IMR-90 (cell line): ENCODE results near the gene SBF1. TPM values are rescaled to one million over a fixed set of nuclear protein-coding genes. Genes with fewer than 3 reads are reported as not detected.

ENCODE experiments used
- ATAC-seq: fragments of 200-7000 bp; cut with Tn5 transposase; 2 replicates; pipeline ENCODE4 v1.9.1; 2020; ENCODE audit warnings: low read depth, mild to moderate bottlenecking, moderate library complexity
- BruUV-seq: library from RNA; stranded (reverse); fragments of 400-500 nt; replicated peaks from 2 replicates; lab custom pipeline; 2021; lab: Mats Ljungman, UMichigan
- CTCF ChIA-PET: fragments of 300-600 bp; formaldehyde crosslinking; extraction: SDS; loops from one replicate; lab custom pipeline; 2021; ENCODE audit warnings: antibody characterized with exemption; lab: Yijun Ruan, JAX
- POLR2A ChIA-PET: fragments of 300-600 bp; sonication (Branson Sonifier 250); formaldehyde crosslinking; loops from one replicate; lab custom pipeline; 2022; ENCODE audit warnings: antibody characterized with exemption; ENCODE audit not compliant: unreplicated experiment; lab: Charles Lee
- DNase-seq: peaks from one replicate; pipeline ENCODE4 v3.0.0; 2013
- H2AFZ ChIP-seq: replicated peaks from 2 replicates; pipeline ENCODE3; 2013; ENCODE audit warnings: low read length, mild to moderate bottlenecking; ENCODE audit not compliant: poor library complexity
- H2AK5ac ChIP-seq: 2 replicates; pipeline ENCODE4 v1.6.1; 2013; ENCODE audit warnings: low read depth, low read length, inconsistent platforms
- H2AK9ac ChIP-seq: replicated peaks from 2 replicates; pipeline ENCODE3; 2013; ENCODE audit warnings: mild to moderate bottlenecking, low read depth, low read length, moderate library complexity; ENCODE audit not compliant: poor library complexity
- H2BK120ac ChIP-seq: 2 replicates; pipeline ENCODE4 v1.6.1; 2013; ENCODE audit warnings: low read depth, low read length, inconsistent platforms
- H2BK15ac ChIP-seq: 3 replicates; pipeline ENCODE4 v1.6.1; 2013; ENCODE audit warnings: low read depth, low read length, inconsistent platforms
- H2BK20ac ChIP-seq: 2 replicates; pipeline ENCODE4 v1.6.1; 2013; ENCODE audit warnings: low read depth, mild to moderate bottlenecking, inconsistent platforms, low read length, moderate library complexity
- H2BK5ac ChIP-seq: 2 replicates; pipeline ENCODE4 v1.6.1; 2013; ENCODE audit warnings: mild to moderate bottlenecking, low read depth, low read length, inconsistent platforms; ENCODE audit not compliant: poor library complexity, severe bottlenecking
- H3K14ac ChIP-seq: replicated peaks from 2 replicates; pipeline ENCODE4 v1.6.1; 2013; ENCODE audit warnings: low read depth, low read length, inconsistent platforms
- H3K18ac ChIP-seq: 2 replicates; pipeline ENCODE4 v1.6.1; 2013; ENCODE audit warnings: low read depth, low read length, control low read depth
- H3K23ac ChIP-seq: 2 replicates; pipeline ENCODE4 v1.6.1; 2013; ENCODE audit warnings: low read depth, low read length, inconsistent platforms
- H3K27ac ChIP-seq: 2 replicates; pipeline ENCODE4 v1.5.1; 2013; ENCODE audit warnings: mild to moderate bottlenecking, control low read depth, low read length; ENCODE audit not compliant: insufficient read depth
- H3K27me3 ChIP-seq: 2 replicates; pipeline ENCODE4 v1.6.1; 2013; ENCODE audit warnings: low read length; ENCODE audit not compliant: control insufficient read depth, insufficient read depth
- H3K36me3 ChIP-seq: 2 replicates; pipeline ENCODE4 v1.6.1; 2013; ENCODE audit warnings: low read length, mixed read lengths; ENCODE audit not compliant: control insufficient read depth, insufficient read depth
- H3K4ac ChIP-seq: 2 replicates; pipeline ENCODE4 v1.6.1; 2013; ENCODE audit warnings: low read depth, low read length, inconsistent platforms
- H3K4me1 ChIP-seq: 2 replicates; pipeline ENCODE4 v1.6.1; 2013; ENCODE audit warnings: low read length, mixed read lengths; ENCODE audit not compliant: control insufficient read depth, insufficient read depth
- H3K4me2 ChIP-seq: 2 replicates; pipeline ENCODE4 v1.6.1; 2013; ENCODE audit warnings: low read depth, mild to moderate bottlenecking, control low read depth, low read length, moderate library complexity
- H3K4me3 ChIP-seq: 2 replicates; pipeline ENCODE4 v1.5.1; 2013; ENCODE audit warnings: low read depth, mild to moderate bottlenecking, control low read depth, low read length, moderate library complexity; ENCODE audit not compliant: insufficient read depth
- H3K56ac ChIP-seq: 2 replicates; pipeline ENCODE4 v1.6.1; 2013; ENCODE audit warnings: low read length, inconsistent platforms; ENCODE audit not compliant: insufficient read depth; ENCODE audit errors: extremely low read depth
- H3K79me1 ChIP-seq, 2 experiments: 2 replicates each; pipeline ENCODE4 v1.6.1; 2013; ENCODE audit warnings: low read length in 2 of 2, inconsistent platforms in 1 of 2, low read depth in 1 of 2
- H3K9ac ChIP-seq: 2 replicates; pipeline ENCODE4 v1.6.1; 2013; ENCODE audit warnings: low read depth, low read length, control low read depth
- H3K9me1 ChIP-seq: 2 replicates; pipeline ENCODE4 v1.6.1; 2013; ENCODE audit warnings: low read length, inconsistent platforms; ENCODE audit not compliant: insufficient read depth
- H3K9me3 ChIP-seq: 2 replicates; pipeline ENCODE4 v1.6.1; 2013; ENCODE audit warnings: low read length; ENCODE audit not compliant: control insufficient read depth, insufficient read depth
- H4K20me1 ChIP-seq: 2 replicates; pipeline ENCODE4 v1.6.1; 2013; ENCODE audit warnings: low read length, inconsistent platforms; ENCODE audit not compliant: insufficient read depth
- H4K5ac ChIP-seq: 2 replicates; pipeline ENCODE4 v1.6.1; 2013; ENCODE audit warnings: mild to moderate bottlenecking, low read depth, low read length, control low read depth
- H4K8ac ChIP-seq, 2 experiments: 2 replicates each; pipeline ENCODE4 v1.6.1; 2013; ENCODE audit warnings: low read depth in 2 of 2, low read length in 2 of 2, control low read depth in 1 of 2, inconsistent platforms in 1 of 2
- H4K91ac ChIP-seq: 2 replicates; pipeline ENCODE4 v1.6.1; 2013; ENCODE audit warnings: low read depth, low read length, inconsistent platforms; ENCODE audit not compliant: insufficient read depth
- BHLHE40 ChIP-seq: fragments of 150-350 bp; IDR thresholded peaks from 2 replicates; pipeline ENCODE4 v1.6.1; 2016; ENCODE audit warnings: mild to moderate bottlenecking, low read depth, low read length
- CEBPB ChIP-seq: IDR thresholded peaks from 2 replicates; pipeline ENCODE4 v1.6.1; 2012; ENCODE audit warnings: low read depth, low read length, improper control_type of control experiment
- CHD1 ChIP-seq: IDR thresholded peaks from 2 replicates; pipeline ENCODE4 v1.6.1; 2012; ENCODE audit warnings: low read depth, low read length, improper control_type of control experiment
- CTCF ChIP-seq: conservative IDR thresholded peaks from 2 replicates; pipeline ENCODE4 v1.5.1; 2012; ENCODE audit warnings: mild to moderate bottlenecking, low read depth, low read length, improper control_type of control experiment
- ELK1 ChIP-seq: fragments of 150-350 bp; IDR thresholded peaks from 2 replicates; pipeline ENCODE4 v1.6.1; 2016; ENCODE audit warnings: low read depth, mild to moderate bottlenecking, low read length, moderate library complexity, borderline replicate concordance
- FOS ChIP-seq: fragments of 150-350 bp; IDR thresholded peaks from 2 replicates; pipeline ENCODE4 v1.6.1; 2016; ENCODE audit warnings: low read depth, low read length
- MAFK ChIP-seq: IDR thresholded peaks from 2 replicates; pipeline ENCODE4 v1.6.1; 2012; ENCODE audit warnings: low read depth, low read length, improper control_type of control experiment
- MAZ ChIP-seq: IDR thresholded peaks from 2 replicates; pipeline ENCODE4 v1.6.1; 2012; ENCODE audit warnings: low read depth, mild to moderate bottlenecking, low read length, improper control_type of control experiment, moderate library complexity, borderline replicate concordance
- MXI1 ChIP-seq: IDR thresholded peaks from 2 replicates; pipeline ENCODE4 v1.6.1; 2012; ENCODE audit warnings: low read depth, mild to moderate bottlenecking, low read length, moderate library complexity, borderline replicate concordance
- NFE2L2 ChIP-seq: fragments of 150-350 bp; IDR thresholded peaks from 2 replicates; pipeline ENCODE4 v1.6.1; 2016; ENCODE audit warnings: low read depth, mild to moderate bottlenecking, low read length
- POLR2A ChIP-seq: IDR thresholded peaks from 2 replicates; pipeline ENCODE4 v1.6.1; 2012; ENCODE audit warnings: mild to moderate bottlenecking, low read depth, low read length
- RAD21 ChIP-seq: IDR thresholded peaks from 2 replicates; pipeline ENCODE4 v1.6.1; 2012; ENCODE audit warnings: low read length, improper control_type of control experiment
- RCOR1 ChIP-seq: IDR thresholded peaks from 2 replicates; pipeline ENCODE4 v1.6.1; 2012; ENCODE audit warnings: mild to moderate bottlenecking, low read length, improper control_type of control experiment; ENCODE audit not compliant: insufficient replicate concordance
- RFX5 ChIP-seq: IDR thresholded peaks from 2 replicates; pipeline ENCODE4 v1.8.0; 2012; ENCODE audit warnings: low read depth, mild to moderate bottlenecking, low read length, moderate library complexity
- SMC3 ChIP-seq: fragments of 150-350 bp; IDR thresholded peaks from 2 replicates; pipeline ENCODE4 v1.6.1; 2016; ENCODE audit warnings: low read depth, mild to moderate bottlenecking, antibody characterized with exemption, low read length, moderate library complexity
- WGBS, 2 experiments: methylation state at CpG; one replicate each; pipeline versions ENCODE4 v1.1.5 to v1.1.7; 2013; ENCODE audit warnings: missing lambda C conversion rate in 2 of 2; ENCODE audit not compliant: insufficient read length in 1 of 2; ENCODE audit errors: extremely low coverage in 2 of 2; 5-methylcytosine and 5-hydroxymethylcytosine counted together
- dilution Hi-C: fragments of 300-500 bp; cut with HindIII; formaldehyde crosslinking; loops from one replicate; pipeline ENCODE4 v1.14.3; 2018; ENCODE audit warnings: low sequenced_read_pairs; ENCODE audit not compliant: unreplicated experiment
- in situ Hi-C: fragments of 300-500 bp; cut with MboI; formaldehyde crosslinking; loops from 3 replicates; pipeline ENCODE4 v1.14.3; 2019; ENCODE audit warnings: low sequenced_read_pairs, inconsistent platforms, mixed read lengths
- intact Hi-C: fragments of 100-400 bp; cut with micrococcal nuclease; formaldehyde crosslinking; loops from 2 replicates; pipeline ENCODE4 v1.10.0; 2022
- polyA plus RNA-seq, 3 experiments: library from polyadenylated mRNA; depleted of rRNA; stranded (reverse); fragments of >200 nt; gene quantifications; 2 replicates each; pipeline ENCODE4 v1.2.3, GENCODE V29; 2012; ENCODE audit warnings: low replicate concordance in 1 of 3
- total RNA-seq: library from RNA; depleted of rRNA; stranded (reverse); fragments of >200 nt; gene quantifications from 2 replicates; pipeline ENCODE4 v1.2.3, GENCODE V29; 2012

The SBF1 gene
- total and polyA plus RNA-seq, 2 of the 4 experiments (the other 2 are of a cell fraction) = 21.5 to 33.2 TPM

DNA sequence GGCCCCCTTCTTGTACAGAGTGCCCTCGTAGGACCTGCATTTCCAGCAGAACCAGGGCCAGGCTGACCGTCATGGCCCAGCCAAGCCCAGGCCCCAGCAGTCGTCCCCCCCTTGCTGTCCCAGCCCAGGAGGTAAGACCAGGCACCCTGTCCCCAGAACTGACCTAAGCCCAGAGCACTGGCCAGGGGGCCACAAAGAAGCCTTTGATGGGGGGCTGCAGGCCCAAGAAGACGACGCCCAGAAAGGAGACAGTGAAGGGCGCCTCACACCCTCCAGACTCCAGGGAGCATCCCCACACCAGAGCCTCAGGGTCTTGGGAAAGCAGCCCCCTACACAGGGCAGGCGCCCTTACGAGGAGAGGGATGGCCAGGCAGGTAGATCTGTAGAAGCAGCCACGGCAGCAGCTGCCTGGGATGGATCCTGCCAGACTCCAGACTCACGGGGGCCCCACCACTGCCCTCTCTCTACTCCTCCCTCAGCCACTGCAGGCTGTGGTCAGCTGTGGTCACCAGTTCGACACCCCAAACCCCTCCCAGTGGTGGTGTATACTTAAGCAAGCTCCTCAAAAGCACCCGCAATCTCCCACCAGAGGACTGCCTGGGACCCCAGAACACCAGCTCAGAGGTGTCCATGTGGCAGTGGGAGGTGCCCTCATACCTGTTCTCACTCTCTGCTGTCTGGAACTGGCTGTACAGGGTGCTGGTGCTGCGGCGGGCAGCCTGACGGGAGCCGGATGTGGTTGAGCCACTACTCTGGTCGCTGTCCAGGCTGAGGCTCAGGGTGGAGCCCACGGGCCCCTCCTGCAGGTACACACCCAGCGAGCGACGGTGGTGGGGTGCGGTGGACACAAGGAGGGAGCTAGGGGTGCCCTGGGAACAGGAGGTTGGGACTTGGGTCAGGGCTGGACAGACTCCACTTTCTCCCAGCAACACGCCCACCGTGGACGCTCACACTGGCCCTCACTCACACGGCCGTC, 27.0 kb downstream of the SBF1 start:
- Histone ChIP-seq H4K20me1 (peaks cover 28% of the 10 kb centered on the region), H3K36me3 (peaks cover 47% of the 10 kb centered on the region), H3K23ac (no peak overlapping the region), H4K8ac (no peak overlapping the region), H2BK20ac (no peak overlapping the region), H3K9me1 (no peaks in the 10 kb centered on the region), H2AK9ac (peak overlapping the region; percentile 39), H3K27me3 (no peaks in the 10 kb centered on the region), H3K79me1 (peaks cover 3 to 16% of the 10 kb centered on the region in 2 experiments; a peak in 1 of 4 replicates), H3K14ac (no peak overlapping the region), H3K4me3 (no peak overlapping the region), H2BK15ac (no peak overlapping the region), H3K56ac (no peak overlapping the region), H3K27ac (no peak overlapping the region), H2AFZ (no peak overlapping the region), H2AK5ac (no peak overlapping the region), H2BK120ac (no peak overlapping the region), H3K9me3 (no peaks in the 10 kb centered on the region), H3K9ac (no peak overlapping the region), H3K18ac (no peak overlapping the region), H2BK5ac (no peak overlapping the region), H3K4me1 (no peaks in the 10 kb centered on the region), H3K4me2 (no peak overlapping the region), H4K5ac (no peak overlapping the region), H4K91ac (no peak overlapping the region), H3K4ac (no peak overlapping the region)
- WGBS, 2 experiments = 100% methylated on average over 4 of the region's 27 CpGs; no CpG with 5 or more reads in 1 of the 2 experiments
- dilution Hi-C loops = no loop called here
- ChIA-PET CTCF (interaction anchor here (0.6 kb wide), 1 partner anchor 27 kb away, joined by 3 read pairs; no protein-coding TSS in a partner anchor), POLR2A (no interaction called here)
- no peak for ATAC-seq
- in situ Hi-C loops = no loop called here
- BruUV-seq = no TSS peak
- intact Hi-C loops = no loop called here
- DNase-seq = no peak
- TF ChIP-seq RAD21 (no peak), MXI1 (no peak), POLR2A (no peak), CEBPB (no peak), BHLHE40 (no peak), ELK1 (no peak), RFX5 (no peak), FOS (no peak), CHD1 (no peak), NFE2L2 (no peak), MAZ (no peak), MAFK (no peak), SMC3 (no peak), RCOR1 (no peak), CTCF (no peak)
